Heart left ventricle (tissue), 16 donors: ENCODE data around the gene ZNG1A. TPM values are rescaled to one million over a fixed set of nuclear protein-coding genes. Genes with fewer than 3 reads are reported as not detected.
"Not testable (repeated sequence)": the region's sequence is repeated elsewhere in the genome, so short reads cannot be mapped to it uniquely, and the experiment has no call there.

Experiments
- ATAC-seq, 4 donors: fragments of 200-7000 bp; cut with Tn5 transposase; one replicate each; pipeline ENCODE4 v1.9.1; 2020 to 2022; ENCODE audit warnings: moderate library complexity in 4 of 4, mild to moderate bottlenecking in 3 of 4, moderate number of reproducible peaks in 1 of 4
- DNase-seq, 5 donors: peaks; one replicate each; pipeline ENCODE4 v3.0.0-alpha.2; 2020
- H3K27ac ChIP-seq, 12 donors: fragments of 200-600 bp; sonication (generic) in 4 of 12; one replicate each; pipeline versions ENCODE4 v1.5.0 to v1.8.0; 2016 to 2022; ENCODE audit warnings: mild to moderate bottlenecking in 2 of 12
- H3K27me3 ChIP-seq, 9 donors: fragments of 200-600 bp; sonication (generic) in 2 of 9; one replicate each; pipeline versions ENCODE4 v1.5.1 to v1.8.0; 2016 to 2022; ENCODE audit warnings: mild to moderate bottlenecking in 3 of 9
- H3K36me3 ChIP-seq, 9 donors: fragments of 200-600 bp; sonication (generic) in 2 of 9; one replicate each; pipeline versions ENCODE4 v1.5.0 to v1.8.0; 2018 to 2022; ENCODE audit warnings: mild to moderate bottlenecking in 2 of 9
- H3K4me1 ChIP-seq, 12 donors: fragments of 200-600 bp; sonication (generic) in 4 of 12; one replicate each; pipeline versions ENCODE4 v1.5.0 to v1.8.0; 2016 to 2022; ENCODE audit warnings: mild to moderate bottlenecking in 3 of 12
- H3K4me3 ChIP-seq, 12 donors: fragments of 200-600 bp; sonication (generic) in 4 of 12; one replicate each; pipeline versions ENCODE4 v1.5.0 to v1.8.0; 2017 to 2022; ENCODE audit warnings: mild to moderate bottlenecking in 9 of 12, moderate library complexity in 4 of 12
- H3K9me3 ChIP-seq, 12 donors: fragments of 200-600 bp; sonication (generic) in 4 of 12; one replicate each; pipeline versions ENCODE4 v1.5.0 to v1.8.0; 2016 to 2022; ENCODE audit warnings: mild to moderate bottlenecking in 1 of 12
- POLR2A ChIP-seq, 2 donors: fragments of 450-650 bp; IDR thresholded peaks; one replicate each; pipeline ENCODE4 v1.6.1; 2017; ENCODE audit warnings: antibody characterized with exemption in 2 of 2, mild to moderate bottlenecking in 2 of 2, moderate library complexity in 2 of 2
- WGBS, 4 donors: extraction: QIAGEN DNeasy Blood & Tissue Kit in 2 of 4; methylation state at CpG; one replicate each; pipeline versions ENCODE4 v1.1.5 to v1.1.7; 2013 to 2018; 5-methylcytosine and 5-hydroxymethylcytosine counted together
- intact Hi-C, 10 donors: fragments of 100-400 bp; cut with DNase I; formaldehyde crosslinking; loops; one replicate each; pipeline versions ENCODE4 v1.11.1 to v1.14.2; 2022
- polyA plus RNA-seq, 2 donors: library from polyadenylated mRNA; stranded (reverse); fragments of 200-250 nt; gene quantifications; one replicate each; pipeline ENCODE4 v1.2.3, GENCODE V29; 2013
- total RNA-seq, 9 donors: library from RNA; depleted of rRNA in 2 of 9; stranded (reverse); fragments of >200 nt in 2 of 9; fragmentation: NEBNext Ultra II Directional in 3 of 9; extraction: Animal tissue kit (Norgen Biotek cat#: 25700) in 3 of 9; gene quantifications; one replicate each; pipeline versions ENCODE4 v1.1.0 to v1.2.4, GENCODE V29; 2016 to 2023
- TF ChIP-seq, protein P1 (sequence below), 12 donors: fragments of 200-600 bp; sonication (generic) in 4 of 12; IDR thresholded peaks; one replicate each; pipeline versions ENCODE4 v1.5.0 to v1.8.0; 2018 to 2022; ENCODE audit warnings: antibody characterized with exemption in 12 of 12, mild to moderate bottlenecking in 5 of 12
- donor health status: ischemic (EF 13 %, LVEDD 7.1; RV severe dilation, severe dysfunction).
- donor health status: healthy with polysubstance abuse.
- donor health status: DM: no; HTN: yes; CAD: no.
- donor health status: DM: no; HTN: no; CAD: no.
- donor health status: ischemic (EF 25% LVEDD 6.9; RV normal size, moderate dysfunction).
- donor health status: ischemic (EF 25% LVEDD 5.7; RV mildly dilated, moderate dysfunction).
- donor health status: healthy.
- donor health status: DM: yes; HTN: yes; CAD: no.
- donor health status: ischemic (EF 35%, LVEDD 5.7; RV mildly dilated, moderate dysfunction).
- donor health status: nonischemic (EF 11% LVEDD 7.7; RV severe dilation, severe dysfunction).
- donor health status: DM: yes; HTN: yes; CAD: no.
- donor health status: PGD.
- donor health status: ischemic (EF 29% LVEDD 5.4; RV normal size, mild dysfunction).
- donor health status: nonischemic (EF 23%, LVEDD 6.1; RV moderate dilation, normal function).

Gene ZNG1A
- total and polyA plus RNA-seq, 11 donors = 8.1 to 55.6 (median 20.6) TPM

DNA sequence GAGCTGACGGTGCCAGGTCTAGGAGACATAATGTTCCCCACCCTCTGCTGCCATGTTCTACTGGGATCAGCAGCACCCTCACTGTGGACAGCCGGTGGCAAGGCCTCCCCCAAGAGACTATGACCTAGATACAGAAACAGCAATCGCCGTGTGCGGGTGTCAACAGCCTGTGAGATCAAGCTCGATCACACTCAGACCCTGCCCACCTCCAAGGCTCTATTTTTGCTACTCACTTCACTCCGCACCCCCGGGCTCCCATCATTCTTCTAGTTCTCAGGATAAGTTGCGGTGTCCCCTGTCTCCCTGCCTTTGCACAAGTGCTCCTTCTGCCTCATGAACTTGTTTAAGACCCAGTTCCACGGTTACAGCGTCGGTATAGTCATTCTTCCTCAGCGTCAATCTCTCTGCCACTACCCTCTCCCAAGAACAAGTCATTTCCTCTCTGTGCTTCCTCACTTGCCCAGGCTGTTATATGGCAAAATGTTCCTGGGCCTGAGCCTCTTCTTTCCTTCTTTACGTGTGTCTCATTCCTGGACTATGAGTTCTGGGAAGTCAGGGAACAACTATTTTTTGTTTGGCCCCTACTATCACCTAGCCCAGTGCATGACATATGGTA lies 30.4 kb upstream of the ZNG1A start:
- no peak for TF ChIP-seq POLR2A (IDR thresholded peaks at IDR 0.05)
- TF ChIP-seq, protein P1, sequence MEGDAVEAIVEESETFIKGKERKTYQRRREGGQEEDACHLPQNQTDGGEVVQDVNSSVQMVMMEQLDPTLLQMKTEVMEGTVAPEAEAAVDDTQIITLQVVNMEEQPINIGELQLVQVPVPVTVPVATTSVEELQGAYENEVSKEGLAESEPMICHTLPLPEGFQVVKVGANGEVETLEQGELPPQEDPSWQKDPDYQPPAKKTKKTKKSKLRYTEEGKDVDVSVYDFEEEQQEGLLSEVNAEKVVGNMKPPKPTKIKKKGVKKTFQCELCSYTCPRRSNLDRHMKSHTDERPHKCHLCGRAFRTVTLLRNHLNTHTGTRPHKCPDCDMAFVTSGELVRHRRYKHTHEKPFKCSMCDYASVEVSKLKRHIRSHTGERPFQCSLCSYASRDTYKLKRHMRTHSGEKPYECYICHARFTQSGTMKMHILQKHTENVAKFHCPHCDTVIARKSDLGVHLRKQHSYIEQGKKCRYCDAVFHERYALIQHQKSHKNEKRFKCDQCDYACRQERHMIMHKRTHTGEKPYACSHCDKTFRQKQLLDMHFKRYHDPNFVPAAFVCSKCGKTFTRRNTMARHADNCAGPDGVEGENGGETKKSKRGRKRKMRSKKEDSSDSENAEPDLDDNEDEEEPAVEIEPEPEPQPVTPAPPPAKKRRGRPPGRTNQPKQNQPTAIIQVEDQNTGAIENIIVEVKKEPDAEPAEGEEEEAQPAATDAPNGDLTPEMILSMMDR (IDR thresholded peaks at IDR 0.05) = no peak
- ATAC-seq (peak in 2 of 4 donors; percentile 53 to 58), DNase-seq (no peak)
- Histone ChIP-seq H3K4me1 (peaks cover 0 to 32% (median 0%) of the 10 kb centered on the region in 12 donors), H3K27me3 (peaks cover 0 to 23% (median 0%) of the 10 kb centered on the region in 9 donors), H3K36me3 (no peaks in the 10 kb centered on the region), H3K9me3 (no peaks in the 10 kb centered on the region), H3K27ac (peak overlapping the region in 2 of 12 donors; percentile 5 to 89), H3K4me3 (peak overlapping the region in 1 of 12 donors; percentile 23)
- intact Hi-C loops = no loop called here
- WGBS, 4 donors = 75 to 87% (median 78%) methylated on average over 14 of the region's 14 CpGs

- H3K27ac ChIP-seq = no peak overlapping the region
- no peak overlapping the region for H3K4me3 ChIP-seq
- intact Hi-C loops = no loop called here
- ATAC-seq (no peak), DNase-seq (no peak)
- H3K27me3 ChIP-seq = peaks cover 0 to 10% (median 0%) of the 10 kb centered on the region in 9 donors
- TF ChIP-seq, protein P1 (IDR thresholded peaks at IDR 0.05) = no peak
- no peak for TF ChIP-seq POLR2A (IDR thresholded peaks at IDR 0.05)
- H3K36me3 ChIP-seq = no peaks in the 10 kb centered on the region
- 69 to 78% (median 77%) methylated on average over 1 of the region's 1 CpG for WGBS, 4 donors
- H3K4me1 ChIP-seq = peaks cover 0 to 20% (median 0%) of the 10 kb centered on the region in 12 donors
- no peaks in the 10 kb centered on the region for H3K9me3 ChIP-seq
These were observed 27.6 kb upstream of the ZNG1A start for GRCh38 chr9:206481-206880.

GRCh38 chr9:199601-200000 lies 20.7 kb upstream of the ZNG1A start:
- ATAC-seq, DNase-seq, H3K4me1 ChIP-seq, H3K27me3 ChIP-seq, H3K4me3 ChIP-seq, H3K27ac ChIP-seq, H3K9me3 ChIP-seq, H3K36me3 ChIP-seq, intact Hi-C loops: not testable (repeated sequence)
- 47 to 56% (median 48%) methylated on average over 1 of the region's 1 CpG for WGBS, 4 donors

DNA sequence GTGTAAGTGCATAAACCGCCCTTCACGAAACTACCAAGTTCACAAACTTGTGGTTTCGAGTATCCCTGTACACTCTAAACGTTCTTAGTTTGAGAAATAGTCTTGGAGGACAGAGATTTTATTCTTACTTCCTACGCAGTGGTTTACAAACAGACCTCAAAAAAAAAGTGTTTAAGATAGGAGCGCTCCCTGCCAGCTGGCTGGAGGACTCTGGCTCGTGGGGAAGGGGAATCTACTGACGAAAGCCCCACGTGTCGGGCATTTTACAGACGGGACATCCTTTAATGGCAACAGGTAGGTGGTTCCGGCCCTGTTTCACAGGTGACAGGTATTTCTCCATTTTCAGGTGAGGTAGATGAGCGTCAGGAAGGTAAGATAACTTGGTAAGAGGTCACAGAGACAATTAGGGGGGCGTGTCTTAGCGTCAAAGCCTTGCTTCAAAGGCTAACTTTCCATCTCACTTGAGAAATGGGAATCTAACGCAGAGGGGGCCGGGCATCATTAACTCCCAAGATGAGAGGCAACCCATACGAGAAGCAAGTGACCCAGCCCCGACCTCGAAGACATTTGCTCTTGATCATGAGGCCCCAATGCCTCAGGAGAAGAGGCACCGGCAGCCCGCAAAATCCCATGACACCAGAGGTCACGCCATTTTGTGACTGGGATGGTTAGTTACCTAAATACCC lies 573 bp downstream of the ZNG1A start:
- WGBS, 4 donors = 4 to 23% (median 14%) methylated on average over 11 to 18 of the region's 23 CpGs
- intact Hi-C loops, H3K9me3 ChIP-seq, ATAC-seq, H3K4me1 ChIP-seq, H3K27me3 ChIP-seq: not testable (repeated sequence)
- Histone ChIP-seq H3K36me3 (peaks cover 0 to 14% (median 5%) of the 10 kb centered on the region in 9 donors), H3K27ac (peak overlapping the region in 3 of 12 donors; percentile 22 to 74 (median 34)), H3K4me3 (peak overlapping the region in 9 of 12 donors; percentile 19 to 82 (median 59))
- DNase-seq = peak in 1 of 5 donors; percentile 21

DNA sequence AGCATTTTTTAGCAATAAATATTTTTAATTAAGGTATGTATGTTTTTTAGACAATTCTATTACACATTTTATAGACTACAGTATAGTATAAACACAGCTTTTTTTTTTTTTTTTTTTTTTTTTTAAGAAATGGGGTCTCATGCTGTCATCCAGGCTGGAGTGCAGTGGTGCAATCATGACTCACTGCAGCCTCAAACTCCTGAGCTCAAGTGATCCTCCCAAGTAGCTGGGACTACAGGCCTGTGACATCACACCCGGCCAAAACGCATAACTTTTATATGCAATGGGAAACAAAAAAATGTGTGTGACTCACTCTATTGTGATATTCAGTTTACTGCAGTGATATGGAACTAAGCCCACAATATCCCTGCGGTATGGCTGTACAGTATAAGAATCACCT lies 9.1 kb downstream of the ZNG1A start:
- ATAC-seq = not testable (repeated sequence)
- H3K36me3 ChIP-seq = peaks cover 0 to 32% (median 18%) of the 10 kb centered on the region in 9 donors

DNA sequence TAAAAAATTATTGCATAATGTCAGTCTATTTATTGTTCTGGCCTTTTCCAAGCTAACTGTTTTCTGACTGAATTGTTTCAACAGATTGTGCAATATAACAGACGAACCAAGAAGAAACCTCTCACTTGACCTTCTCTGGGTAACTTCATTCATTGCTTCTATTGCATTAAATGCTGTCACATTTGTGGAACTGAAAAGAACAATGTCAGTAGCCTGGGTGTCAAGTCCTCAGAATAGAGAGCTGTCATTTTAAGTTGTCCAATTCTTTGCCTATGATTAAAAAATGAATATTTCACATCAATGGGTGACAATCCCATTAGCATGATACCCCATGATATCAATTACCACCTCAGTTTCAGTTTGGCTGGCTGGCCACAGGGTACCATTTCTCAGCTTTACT lies 19.0 kb downstream of the ZNG1A start:
- 73 to 79% methylated on average over 1 of the region's 1 CpG; no CpG with 5 or more reads in 2 of the 4 donors for WGBS, 4 donors
- H3K9me3 ChIP-seq, ATAC-seq, H3K27me3 ChIP-seq, intact Hi-C loops, H3K4me1 ChIP-seq, H3K27ac ChIP-seq, DNase-seq, H3K4me3 ChIP-seq: not testable (repeated sequence)
- peaks cover 0 to 13% (median 0%) of the 10 kb centered on the region in 9 donors for H3K36me3 ChIP-seq

More for the DNA sequence above, 9.1 kb downstream of the ZNG1A start:
- H3K27ac ChIP-seq, H3K4me1 ChIP-seq, H3K9me3 ChIP-seq, H3K27me3 ChIP-seq, DNase-seq, intact Hi-C loops, H3K4me3 ChIP-seq: not testable (repeated sequence)
- WGBS, 4 donors = no CpG with 5 or more reads among the region's 3 CpGs

DNA sequence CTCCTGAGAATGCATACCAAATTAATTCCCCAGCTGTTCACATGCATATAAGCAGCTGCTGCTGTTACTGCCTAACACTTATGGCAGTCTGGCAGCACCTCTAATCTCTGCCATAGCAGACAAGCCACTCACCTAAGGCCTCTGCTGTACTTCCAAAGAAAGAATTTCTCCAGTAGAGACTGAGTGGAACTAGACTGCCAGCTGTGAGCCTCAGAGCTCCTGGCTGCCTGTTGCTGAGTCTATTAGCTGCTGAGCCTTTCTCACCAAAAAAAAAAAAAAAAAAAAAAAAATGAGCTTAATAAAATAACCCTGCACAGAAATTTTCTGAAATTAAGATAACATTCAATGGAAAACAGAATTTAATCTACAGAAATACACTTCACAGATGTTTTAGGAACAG lies 27.7 kb downstream of the ZNG1A start:
- intact Hi-C loops, H3K9me3 ChIP-seq, ATAC-seq, H3K27me3 ChIP-seq, H3K4me1 ChIP-seq, DNase-seq, H3K4me3 ChIP-seq, H3K27ac ChIP-seq: not testable (repeated sequence)
- H3K36me3 ChIP-seq = peaks cover 0 to 14% (median 0%) of the 10 kb centered on the region in 9 donors

- H3K9me3 ChIP-seq, H3K4me1 ChIP-seq, intact Hi-C loops, H3K27ac ChIP-seq, H3K4me3 ChIP-seq, H3K36me3 ChIP-seq, H3K27me3 ChIP-seq, ATAC-seq: not testable (repeated sequence)
- peak in 2 of 5 donors; percentile 18 to 35 for DNase-seq
- 80 to 94% (median 87%) methylated on average over 16 to 17 of the region's 17 CpGs for WGBS, 4 donors
These were observed 39.0 kb downstream of the ZNG1A start for GRCh38 chr9:139880-140279.

DNA sequence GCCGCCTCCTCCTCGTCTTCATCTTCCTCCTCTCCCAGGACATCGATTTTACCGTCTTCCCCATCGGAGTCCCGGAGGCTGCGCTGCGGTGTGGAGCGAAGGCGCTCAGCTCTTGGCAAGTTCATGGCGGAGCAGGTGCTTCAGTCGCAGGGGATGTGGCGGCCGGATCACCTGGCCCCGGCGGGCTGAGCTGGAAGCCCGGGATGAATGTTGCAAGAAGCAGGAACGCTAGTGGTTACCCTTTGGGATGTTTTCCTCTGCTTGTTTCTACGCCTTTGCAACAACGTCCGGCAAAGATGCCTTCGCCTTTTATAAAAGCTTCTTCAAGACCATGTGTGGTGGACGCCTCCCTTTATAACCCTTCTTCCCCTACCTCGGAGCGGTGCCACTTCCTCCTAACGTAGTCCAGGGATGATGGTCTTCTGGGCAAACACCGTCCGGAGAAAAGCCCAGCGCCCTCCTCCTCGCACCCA lies 60.8 kb downstream of the ZNG1A start, which contains the start of gene FOXD4:
FOXD4 (minus strand) TSS at position 423 of the 473 bp plus-strand sequence; CDS start at position 125, 298 bp downstream.
- ATAC-seq, intact Hi-C loops, H3K9me3 ChIP-seq, DNase-seq, H3K27ac ChIP-seq, H3K36me3 ChIP-seq: not testable (repeated sequence)
- Histone ChIP-seq H3K4me1 (peaks cover 0 to 29% (median 10%) of the 10 kb centered on the region in 12 donors), H3K27me3 (peaks cover 23 to 51% (median 40%) of the 10 kb centered on the region in 9 donors), H3K4me3 (peak within 1 kb of the TSS in 3 of 12 donors; percentile 4 to 31 (median 10))
- WGBS, 4 donors = 12 to 29% (median 22%) methylated on average over 15 to 28 of the region's 30 CpGs
